ENCODE data around the gene AKAP13. TPM values are rescaled to one million over a fixed set of nuclear protein-coding genes. Genes with fewer than 3 reads are reported as not detected.

AKAP13 gene
- total RNA-seq, 4 donors from 2014 or later = 189 to 405 (median 244) TPM

DNA sequence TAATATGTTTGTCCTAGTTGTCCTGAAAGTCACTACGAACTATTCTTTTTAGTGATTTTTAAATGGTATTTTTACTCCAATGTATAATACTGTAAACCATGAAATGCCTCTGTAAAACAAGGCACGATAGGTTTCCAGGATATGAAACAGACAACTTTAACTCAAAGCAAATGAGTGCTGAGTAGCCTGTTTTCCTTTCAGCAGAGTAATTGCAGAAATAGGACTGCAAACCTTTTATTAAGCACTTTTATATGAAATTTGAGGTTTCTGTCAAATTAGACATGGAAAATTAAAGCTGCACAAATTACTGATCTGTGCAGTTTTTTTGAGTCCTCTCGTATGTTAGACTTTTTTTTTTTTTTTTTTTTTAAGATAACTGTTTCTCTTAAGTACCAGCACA lies 16.2 kb downstream of the AKAP13 start:
- 83% methylated on average over 3 of the region's 3 CpGs for whole genome bisulfite sequencing, 2 donors
- intact Hi-C loops (cut with DNase I) = no loop called here
- TF ChIP-seq POLR2A (IDR thresholded peaks at IDR 0.05) = no peak
- TF ChIP-seq, protein P1, sequence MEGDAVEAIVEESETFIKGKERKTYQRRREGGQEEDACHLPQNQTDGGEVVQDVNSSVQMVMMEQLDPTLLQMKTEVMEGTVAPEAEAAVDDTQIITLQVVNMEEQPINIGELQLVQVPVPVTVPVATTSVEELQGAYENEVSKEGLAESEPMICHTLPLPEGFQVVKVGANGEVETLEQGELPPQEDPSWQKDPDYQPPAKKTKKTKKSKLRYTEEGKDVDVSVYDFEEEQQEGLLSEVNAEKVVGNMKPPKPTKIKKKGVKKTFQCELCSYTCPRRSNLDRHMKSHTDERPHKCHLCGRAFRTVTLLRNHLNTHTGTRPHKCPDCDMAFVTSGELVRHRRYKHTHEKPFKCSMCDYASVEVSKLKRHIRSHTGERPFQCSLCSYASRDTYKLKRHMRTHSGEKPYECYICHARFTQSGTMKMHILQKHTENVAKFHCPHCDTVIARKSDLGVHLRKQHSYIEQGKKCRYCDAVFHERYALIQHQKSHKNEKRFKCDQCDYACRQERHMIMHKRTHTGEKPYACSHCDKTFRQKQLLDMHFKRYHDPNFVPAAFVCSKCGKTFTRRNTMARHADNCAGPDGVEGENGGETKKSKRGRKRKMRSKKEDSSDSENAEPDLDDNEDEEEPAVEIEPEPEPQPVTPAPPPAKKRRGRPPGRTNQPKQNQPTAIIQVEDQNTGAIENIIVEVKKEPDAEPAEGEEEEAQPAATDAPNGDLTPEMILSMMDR (IDR thresholded peaks at IDR 0.05) = no peak
- Histone ChIP-seq H3K36me3 (no peaks in the 10 kb centered on the region), H3K4me3 (replicated peaks in 1 of 3) (no peak overlapping the region), H3K27me3 (no peaks in the 10 kb centered on the region), H3K4me1 (peaks cover 48 to 60% of the 10 kb centered on the region in 2 donors), H3K9me3 (no peaks in the 10 kb centered on the region), H3K27ac (peak overlapping the region in 1 of 3 donors; percentile 31)
- DNase-seq = no peak

DNA sequence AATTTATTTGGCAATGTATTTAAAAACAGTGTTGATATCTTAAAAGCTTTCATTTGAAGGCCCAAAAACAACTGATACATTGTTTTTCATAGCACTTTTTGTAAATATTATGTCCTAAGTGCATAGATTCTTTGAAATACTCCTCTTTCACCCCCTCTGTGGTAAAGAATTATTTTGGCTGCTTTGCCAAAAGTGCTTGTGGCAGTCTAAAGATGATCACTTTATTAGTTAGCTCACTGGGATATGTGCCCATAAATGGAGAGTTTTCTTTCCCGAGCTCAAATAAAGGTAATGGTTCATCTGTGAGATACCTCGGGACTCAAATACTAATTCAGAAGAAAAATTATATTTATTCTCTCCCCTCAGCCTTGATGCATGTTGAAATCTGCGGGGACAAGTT lies 16.7 kb downstream of the AKAP13 start:
- Histone ChIP-seq H3K4me3 (replicated peaks in 1 of 3) (no peak overlapping the region), H3K4me1 (peaks cover 54 to 66% of the 10 kb centered on the region in 2 donors), H3K9me3 (no peaks in the 10 kb centered on the region), H3K36me3 (no peaks in the 10 kb centered on the region), H3K27ac (peak overlapping the region in 2 of 3 donors; percentile 14 to 31), H3K27me3 (no peaks in the 10 kb centered on the region)
- intact Hi-C loops (cut with DNase I) = no loop called here
- no peak for TF ChIP-seq POLR2A (IDR thresholded peaks at IDR 0.05)
- TF ChIP-seq, protein P1 (IDR thresholded peaks at IDR 0.05) = no peak
- 34 to 51% methylated on average over 3 of the region's 3 CpGs for WGBS, 2 donors
- no peak for DNase-seq

DNA sequence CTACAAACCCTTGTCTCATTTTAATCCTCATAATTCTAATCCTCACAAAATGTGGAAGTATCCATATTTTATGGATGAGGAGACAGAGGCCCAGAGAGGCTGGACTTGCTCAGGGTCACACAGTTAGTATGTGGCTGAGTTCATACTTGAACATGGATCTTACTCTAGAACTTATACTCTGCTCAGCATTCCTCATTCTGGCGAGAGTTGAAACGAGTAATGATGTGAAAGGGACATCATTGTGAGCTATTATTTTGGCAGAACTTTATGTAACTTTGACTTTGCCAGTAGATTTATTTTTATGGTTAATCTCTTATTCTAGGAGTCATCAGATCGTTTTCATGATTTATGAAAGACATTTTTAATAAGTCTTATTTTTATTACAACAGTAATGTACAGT lies 17.5 kb downstream of the AKAP13 start:
- no peak for TF ChIP-seq POLR2A (IDR thresholded peaks at IDR 0.05)
- TF ChIP-seq, protein P1 (IDR thresholded peaks at IDR 0.05) = no peak
- no peak overlapping the region for H3K4me3 ChIP-seq (replicated peaks in 1 of 3)
- WGBS, 2 donors = 83 to 85% methylated on average over 3 of the region's 3 CpGs
- H3K27ac ChIP-seq = peak overlapping the region in 2 of 3 donors; percentile 31 to 45
- H3K9me3 ChIP-seq = no peaks in the 10 kb centered on the region
- intact Hi-C loops (cut with DNase I) = no loop called here
- H3K4me1 ChIP-seq = peaks cover 57 to 66% of the 10 kb centered on the region in 2 donors
- no peaks in the 10 kb centered on the region for H3K36me3 ChIP-seq
- DNase-seq = no peak
- H3K27me3 ChIP-seq = no peaks in the 10 kb centered on the region

- H3K27ac ChIP-seq = peak overlapping the region in 1 of 3 donors; percentile 45
- H3K36me3 ChIP-seq = no peaks in the 10 kb centered on the region
- peaks cover 56 to 65% of the 10 kb centered on the region in 2 donors for H3K4me1 ChIP-seq
- 85 to 98% methylated on average over 2 of the region's 2 CpGs for WGBS, 2 donors
- TF ChIP-seq, protein P1 (IDR thresholded peaks at IDR 0.05) = no peak
- no peak for TF ChIP-seq POLR2A (IDR thresholded peaks at IDR 0.05)
- no peak for DNase-seq
- H3K27me3 ChIP-seq = no peaks in the 10 kb centered on the region
- intact Hi-C loops (cut with DNase I) = no loop called here
- H3K4me3 ChIP-seq (replicated peaks in 1 of 3) = no peak overlapping the region
- no peaks in the 10 kb centered on the region for H3K9me3 ChIP-seq
Measured at GRCh38 chr15:85398822-85399221, 18.4 kb downstream of the AKAP13 start.

DNA sequence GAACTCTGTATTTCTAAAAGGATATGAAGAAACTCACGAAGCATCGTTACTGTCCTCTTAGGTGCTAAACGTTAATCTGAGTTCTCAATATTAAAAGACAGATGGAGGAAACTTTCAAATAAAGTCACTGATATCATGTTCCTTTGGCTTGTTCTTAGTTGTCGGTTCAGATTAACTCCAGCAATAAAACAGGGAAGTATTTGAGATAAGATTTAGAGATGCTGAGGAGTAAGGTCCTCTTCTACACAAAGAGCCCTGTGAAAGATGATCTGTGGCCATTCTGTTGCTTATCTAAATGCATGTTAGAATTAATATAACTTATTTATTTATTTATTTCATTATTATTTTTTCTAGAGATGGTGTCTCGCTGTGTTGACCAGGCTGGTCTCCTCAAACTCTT lies 19.2 kb downstream of the AKAP13 start:
- H3K27me3 ChIP-seq = no peaks in the 10 kb centered on the region
- TF ChIP-seq, protein P1 (IDR thresholded peaks at IDR 0.05) = no peak
- TF ChIP-seq POLR2A (IDR thresholded peaks at IDR 0.05) = no peak
- H3K9me3 ChIP-seq = no peaks in the 10 kb centered on the region
- H3K36me3 ChIP-seq = no peaks in the 10 kb centered on the region
- no peak overlapping the region for H3K4me3 ChIP-seq (replicated peaks in 1 of 3)
- 91 to 92% methylated on average over 5 of the region's 5 CpGs for WGBS, 2 donors
- peaks cover 56 to 65% of the 10 kb centered on the region in 2 donors for H3K4me1 ChIP-seq
- H3K27ac ChIP-seq = no peak overlapping the region
- intact Hi-C loops (cut with DNase I) = loop anchor here (10.0 kb wide), 1 partner anchor 65 kb away; no protein-coding TSS in a partner anchor
- no peak for DNase-seq
